ENCODE results near the gene PLEKHA3. TPM values are rescaled to one million over a fixed set of nuclear protein-coding genes. Genes with fewer than 3 reads are reported as not detected.

Gene PLEKHA3
- total and polyA plus RNA-seq, 9 of the 15 experiments (the other 6 are each of a cell fraction or from before 2014, with no cell fraction given), result 2.3 to 23.4 (median 10.5) TPM

DNA sequence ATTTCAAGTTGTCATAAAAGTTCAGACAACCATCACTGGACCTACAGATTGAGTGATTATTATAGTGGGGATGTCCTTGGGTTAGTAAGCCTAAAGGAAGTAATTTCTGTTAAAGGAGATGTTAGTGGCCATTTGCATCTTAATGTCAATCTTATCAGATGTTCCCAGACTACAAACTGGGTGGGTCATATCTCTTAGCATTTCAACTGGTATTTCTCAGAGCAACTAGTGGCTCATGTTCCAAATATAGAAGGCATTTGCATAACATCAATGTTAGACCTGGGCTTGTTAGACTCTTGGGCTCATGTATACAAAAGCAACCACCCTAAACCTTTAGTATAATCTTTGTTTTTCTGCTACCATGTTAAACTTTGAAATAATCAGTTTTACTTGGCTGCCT lies 17.9 kb downstream of the PLEKHA3 start (continued):
- no peak for TF ChIP-seq TSC22D4 (tag; IDR thresholded peaks at IDR 0.05)
- peak; percentile 61; the same call in 1 of the 2 replicates for TF ChIP-seq STAT5A (IDR thresholded peaks at IDR 0.05; ENCODE audit: borderline replicate concordance, low read length)
- TF ChIP-seq MEF2A (IDR thresholded peaks at IDR 0.05; ENCODE audit: control insufficient read depth, low read depth, low read length), result peak; percentile 99
- peak; percentile 38 for TF ChIP-seq SMARCB1 (IDR thresholded peaks at IDR 0.05; ENCODE audit: insufficient read length, low read depth)
- peak; percentile 70 for TF ChIP-seq CBFA2T3 (IDR thresholded peaks at IDR 0.05)
- peak; percentile 90 for TF ChIP-seq MEF2D (tag; conservative IDR thresholded peaks at IDR 0.05; ENCODE audit: low read depth)
- TF ChIP-seq HNRNPL (IDR thresholded peaks at IDR 0.05; ENCODE audit: low read depth, low read length), result no peak
- no peak for TF ChIP-seq ZNF41 (CRISPR knock-in tag; conservative IDR thresholded peaks at IDR 0.05)
- peak; percentile 33 for TF ChIP-seq MEIS2 (IDR thresholded peaks at IDR 0.05; ENCODE audit: partially characterized antibody)
- no peak for TF ChIP-seq ZNF561 (CRISPR knock-in tag; conservative IDR thresholded peaks at IDR 0.05)
- TF ChIP-seq KLF16 (IDR thresholded peaks at IDR 0.05), result 0 out of 2 replicates have a peak, but pooled peaks have one; percentile 34

DNA sequence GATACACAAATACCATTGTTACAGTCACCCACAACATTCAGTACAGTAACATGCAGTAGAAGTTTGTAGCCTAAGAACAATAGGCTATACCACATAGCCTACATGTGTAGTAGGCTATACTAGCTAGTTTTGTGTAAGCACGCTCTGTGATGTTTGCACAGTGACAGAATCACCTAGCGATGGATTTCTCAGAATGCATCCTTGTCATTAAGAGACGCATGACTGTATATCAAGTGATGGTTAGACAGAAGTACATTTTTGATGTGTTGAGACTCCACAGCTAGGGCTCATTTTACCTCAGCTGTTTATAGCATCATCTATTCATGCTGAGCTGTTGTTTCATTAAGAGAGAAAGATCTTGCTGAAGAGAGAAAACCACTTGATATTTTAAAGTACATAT lies 19.4 kb downstream of the PLEKHA3 start:
- ATAC-seq, result no peak
- no TSS peak for BruUV-seq (replicated peaks)
- H3K9me1 ChIP-seq (ENCODE audit: control insufficient read depth, insufficient read depth, low read length), result no peaks in the 10 kb centered on the region

More for the DNA sequence above, 19.4 kb downstream of the PLEKHA3 start:
- no peak for FAIRE-seq
- H3K9ac ChIP-seq (ENCODE audit: insufficient read depth in 1 of 2, low read depth in 2 of 2, low read length in 2 of 2), result no peak overlapping the region
- in situ Hi-C loops (cut with MboI) (no loop called here), intact Hi-C loops (cut with micrococcal nuclease) (no loop called here)
- H3K27me3 ChIP-seq (ENCODE audit: control insufficient read depth in 2 of 2, insufficient read depth in 2 of 2, low read length in 2 of 2), result no peaks in the 10 kb centered on the region
- no peaks in the 10 kb centered on the region for H3K79me2 ChIP-seq (ENCODE audit: control insufficient read depth, insufficient read depth, low read length)
- no peaks in the 10 kb centered on the region for H4K20me1 ChIP-seq (replicated peaks; ENCODE audit: control insufficient read depth, insufficient read depth, low read length)
- TF ChIP-seq KLF6 (CRISPR knock-in tag; IDR thresholded peaks at IDR 0.05; ENCODE audit: borderline replicate concordance) (no peak), HMGXB4 (CRISPR knock-in tag; IDR thresholded peaks at IDR 0.05) (no peak), RBM14 (IDR thresholded peaks at IDR 0.05; ENCODE audit: borderline replicate concordance, insufficient read depth, low read depth, low read length) (no peak)
- WGBS (ENCODE audit: insufficient coverage, low coverage, missing lambda C conversion rate), result 97% methylated on average over 3 of the region's 3 CpGs
- no peak overlapping the region for H3K27ac ChIP-seq (ENCODE audit: extremely low read depth, low read depth, low read length)
- DNase-seq (ENCODE audit: extremely low read depth in 1 of 4, low spot score in 3 of 4), result no peak
- peaks cover 0 to 8% of the 10 kb centered on the region in 2 experiments; a peak in 2 of 5 replicates for H3K4me1 ChIP-seq (replicated peaks in 1 of 2; ENCODE audit: control insufficient read depth in 2 of 2, insufficient read depth in 2 of 2, low read length in 2 of 2)
- no peak overlapping the region for H2AFZ ChIP-seq (ENCODE audit: low read depth, low read length)
- H3K4me3 ChIP-seq, result no peak overlapping the region
- ChIA-PET POLR2A (no interaction called here), CTCF (ENCODE audit: low intra/inter-chr PET ratio) (no interaction called here)
- no peaks in the 10 kb centered on the region for H3K9me3 ChIP-seq (replicated peaks; ENCODE audit: control insufficient read depth, insufficient read depth, low read depth, low read length)
- H3K4me2 ChIP-seq (ENCODE audit: insufficient read depth, low read length), result no peak overlapping the region
- H3K36me3 ChIP-seq (ENCODE audit: control insufficient read depth, insufficient read depth, low read length), result peaks cover 80% of the 10 kb centered on the region
